Right lobe of liver (tissue), 4 donors: ENCODE results near the gene WNT3.

Source experiments
- CTCF ChIP-seq, 4 donors: fragments of 200-600 bp in 3 of 4; fragments of 450-650 bp in 1 of 4; IDR thresholded peaks; one replicate each; pipeline versions ENCODE4 v1.5.1 to v1.8.0; 2016 to 2022; ENCODE audit warnings: antibody characterized with exemption in 4 of 4, mild to moderate bottlenecking in 2 of 4
- POLR2A ChIP-seq: fragments of 450-650 bp; IDR thresholded peaks from one replicate; pipeline ENCODE4 v1.6.1; 2017; ENCODE audit warnings: antibody characterized with exemption, mild to moderate bottlenecking
- donor health status: DM: no; HTN: no; CAD: no.
- donor health status: DM: no; HTN: no; CAD: no.
- donor health status: DM: no; HTN: yes; CAD: no.

DNA sequence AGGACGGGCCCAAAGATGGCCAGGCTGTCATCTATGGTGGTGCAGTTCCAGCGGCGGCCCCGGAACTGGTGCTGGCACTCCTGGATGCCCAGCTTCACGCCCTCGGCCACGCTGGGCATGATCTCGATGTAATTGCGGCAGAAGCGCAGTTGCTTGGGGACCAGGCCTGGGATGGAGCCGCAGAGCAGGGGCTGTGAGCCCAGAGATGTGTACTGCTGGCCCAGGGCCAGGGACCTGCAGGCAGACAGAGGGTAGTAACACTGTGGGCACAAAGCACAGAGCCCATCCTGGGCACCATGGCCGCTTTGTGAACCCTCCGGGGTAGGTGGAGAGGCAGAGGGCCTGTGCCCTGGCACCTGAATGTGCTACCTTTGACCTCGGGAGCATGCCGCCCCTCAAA is 44.8 kb downstream of the WNT3 start:
- TF ChIP-seq CTCF (IDR thresholded peaks at IDR 0.05) (no peak), POLR2A (no peak)
